Neutrophil (primary cell): ENCODE results near the gene DCTN5.

ENCODE experiments used
- H3K27ac ChIP-seq: fragments of 200-600 bp; sonication (generic); 2 replicates; pipeline ENCODE4 v1.5.1; 2016; ENCODE audit warnings: mild to moderate bottlenecking, moderate library complexity
- H3K27me3 ChIP-seq: fragments of 200-600 bp; sonication (generic); 2 replicates; pipeline ENCODE4 v1.6.0; 2016; ENCODE audit warnings: mild to moderate bottlenecking
- H3K36me3 ChIP-seq: fragments of 200-600 bp; sonication (generic); 2 replicates; pipeline ENCODE4 v1.5.1; 2017
- H3K4me1 ChIP-seq, 2 experiments: fragments of 200-600 bp in 1 of 2; sonication (generic) in 1 of 2; 1 replicate in 1 of 2; 2 replicates in 1 of 2; pipeline versions ENCODE4 v1.5.1 to v1.6.1; 2013 to 2016; ENCODE audit warnings: low read depth in 1 of 2, low read length in 1 of 2, mild to moderate bottlenecking in 1 of 2, moderate library complexity in 1 of 2; ENCODE audit not compliant: control insufficient read depth in 1 of 2, insufficient read depth in 1 of 2
- H3K4me3 ChIP-seq, 2 experiments: fragments of 200-600 bp in 1 of 2; sonication (generic) in 1 of 2; 1 replicate in 1 of 2; 2 replicates in 1 of 2; pipeline ENCODE4 v1.5.1; 2013 to 2016; ENCODE audit warnings: low read depth in 1 of 2, low read length in 1 of 2, mild to moderate bottlenecking in 1 of 2, moderate library complexity in 1 of 2
- H3K9me3 ChIP-seq: fragments of 200-600 bp; sonication (generic); 2 replicates; pipeline ENCODE4 v1.5.1; 2016
- CTCF ChIP-seq: fragments of 200-600 bp; sonication (generic); IDR thresholded peaks from 2 replicates; pipeline ENCODE4 v1.5.1; 2016; ENCODE audit warnings: antibody characterized with exemption

The DCTN5 gene

GRCh38 chr16:23699100-23699499 lies 57.8 kb downstream of the DCTN5 start:
- H3K4me3 ChIP-seq = no peak overlapping the region
- peaks cover 6 to 10% of the 10 kb centered on the region in 2 experiments for H3K4me1 ChIP-seq
- TF ChIP-seq CTCF = no peak
- no peak overlapping the region for H3K27ac ChIP-seq
- no peaks in the 10 kb centered on the region for H3K36me3 ChIP-seq
- peaks cover 36% of the 10 kb centered on the region for H3K27me3 ChIP-seq
- no peaks in the 10 kb centered on the region for H3K9me3 ChIP-seq

GRCh38 chr16:23700093-23700492 lies 58.8 kb downstream of the DCTN5 start:
- Histone ChIP-seq H3K27me3 (peaks cover 32% of the 10 kb centered on the region), H3K4me1 (peaks cover 2 to 7% of the 10 kb centered on the region in 2 experiments), H3K9me3 (no peaks in the 10 kb centered on the region), H3K4me3 (no peak overlapping the region), H3K36me3 (no peaks in the 10 kb centered on the region), H3K27ac (no peak overlapping the region)
- TF ChIP-seq CTCF = no peak

GRCh38 chr16:23700509-23700908 lies 59.2 kb downstream of the DCTN5 start:
- TF ChIP-seq CTCF = no peak
- Histone ChIP-seq H3K4me3 (no peak overlapping the region), H3K4me1 (peaks cover 0 to 7% of the 10 kb centered on the region in 2 experiments)

GRCh38 chr16:23701045-23701444 lies 59.8 kb downstream of the DCTN5 start:
- H3K27me3 ChIP-seq = peaks cover 28% of the 10 kb centered on the region
- H3K36me3 ChIP-seq = no peaks in the 10 kb centered on the region
- H3K4me3 ChIP-seq = no peak overlapping the region
- H3K9me3 ChIP-seq = no peaks in the 10 kb centered on the region
- peaks cover 0 to 7% of the 10 kb centered on the region in 2 experiments for H3K4me1 ChIP-seq
- no peak overlapping the region for H3K27ac ChIP-seq
- TF ChIP-seq CTCF = no peak

More at GRCh38 chr16:23700509-23700908, 59.2 kb downstream of the DCTN5 start:
- H3K36me3 ChIP-seq = no peaks in the 10 kb centered on the region
- H3K27me3 ChIP-seq = peaks cover 28% of the 10 kb centered on the region
- H3K9me3 ChIP-seq = no peaks in the 10 kb centered on the region
- no peak overlapping the region for H3K27ac ChIP-seq

GRCh38 chr16:23702951-23703350 lies 61.7 kb downstream of the DCTN5 start:
- no peak for TF ChIP-seq CTCF
- Histone ChIP-seq H3K9me3 (no peaks in the 10 kb centered on the region), H3K27ac (no peak overlapping the region), H3K4me1 (peaks cover 0 to 7% of the 10 kb centered on the region in 2 experiments), H3K36me3 (no peaks in the 10 kb centered on the region), H3K27me3 (peaks cover 31% of the 10 kb centered on the region), H3K4me3 (no peak overlapping the region)
